ENCODE data around the gene FRMD4A. TPM values are rescaled to one million over a fixed set of nuclear protein-coding genes. Genes with fewer than 3 reads are reported as not detected.
"Not testable (repeated sequence)": the region's sequence is repeated elsewhere in the genome, so short reads cannot be mapped to it uniquely, and the experiment has no call there.

The FRMD4A gene
- total RNA-seq, 1 experiment from 2014 or later: 51.1 TPM

- DNase-seq (ENCODE audit: low read depth): no peak
These were observed 89.5 kb downstream of the FRMD4A start for GRCh38 chr10:14241196-14241595.

- peak; percentile 70 for DNase-seq (ENCODE audit: low read depth)
These were observed 90.2 kb downstream of the FRMD4A start for GRCh38 chr10:14240253-14241189.

GRCh38 chr10:14238659-14239058 lies 92.1 kb downstream of the FRMD4A start:
- DNase-seq (ENCODE audit: low read depth): not testable (repeated sequence)

DNA sequence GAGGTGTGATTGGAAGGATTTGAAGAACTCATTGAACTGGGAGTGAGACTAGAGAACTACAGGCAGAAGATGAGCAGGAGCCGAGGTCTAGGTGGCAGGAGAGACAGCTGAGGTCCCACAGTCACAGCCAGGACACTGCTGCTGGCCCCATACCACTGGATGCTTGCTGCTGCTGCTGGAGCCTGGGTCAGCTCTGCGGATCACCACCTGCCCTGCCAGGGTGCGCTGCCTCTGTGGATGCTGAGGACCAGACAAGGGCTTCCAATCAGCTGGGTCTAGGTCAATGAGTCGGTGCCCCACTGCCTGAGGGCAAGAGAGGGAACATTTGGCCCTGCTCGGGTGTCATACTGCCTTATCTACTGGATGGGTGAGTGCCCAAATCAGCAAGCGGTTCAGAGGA lies 94.4 kb downstream of the FRMD4A start:
- DNase-seq (ENCODE audit: low read depth): no peak

GRCh38 chr10:14235566-14236195 lies 95.0 kb downstream of the FRMD4A start:
- DNase-seq (ENCODE audit: low read depth): no peak

DNA sequence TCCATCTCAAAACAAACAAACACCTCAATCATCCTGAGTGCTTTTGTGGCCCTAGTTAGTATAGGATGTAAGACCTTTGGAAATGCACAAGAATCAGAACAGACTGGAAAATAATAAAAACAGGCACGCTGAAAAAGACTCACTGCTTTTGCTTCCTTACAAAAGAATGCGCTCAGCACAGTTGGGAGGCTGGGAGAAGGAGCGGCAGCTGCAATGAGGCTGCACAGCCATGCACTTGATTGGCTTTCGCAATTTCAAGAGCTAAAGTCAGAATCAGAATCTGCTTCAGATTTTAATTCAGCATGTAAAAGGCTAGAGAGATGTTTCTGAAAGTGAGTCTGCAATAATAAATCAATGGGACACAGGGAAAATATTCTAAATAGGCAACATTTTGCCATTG lies 97.2 kb downstream of the FRMD4A start:
- DNase-seq (ENCODE audit: low read depth): no peak

GRCh38 chr10:14228798-14229197 lies 101.9 kb downstream of the FRMD4A start:
- DNase-seq (ENCODE audit: low read depth): not testable (repeated sequence)

DNA sequence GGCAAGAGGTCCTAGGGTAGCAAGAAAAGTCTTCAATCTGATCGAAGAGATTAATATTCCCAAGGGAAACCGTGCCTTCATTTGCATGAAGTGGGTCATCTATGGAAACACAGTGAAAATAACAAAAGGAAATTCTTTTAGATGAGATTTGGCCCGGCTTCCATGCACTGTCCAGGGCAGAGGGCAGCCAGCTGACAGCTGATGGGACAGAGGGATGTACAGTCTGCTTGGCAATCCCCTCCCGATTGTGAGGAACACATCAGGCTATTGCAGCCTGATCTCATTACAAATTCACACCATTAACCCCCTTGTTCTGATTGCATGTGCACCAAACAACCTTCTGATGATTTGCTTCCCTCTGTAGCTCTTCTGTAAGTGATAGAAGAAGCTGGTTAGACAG lies 105.3 kb downstream of the FRMD4A start:
- no peak for DNase-seq (ENCODE audit: low read depth)

DNA sequence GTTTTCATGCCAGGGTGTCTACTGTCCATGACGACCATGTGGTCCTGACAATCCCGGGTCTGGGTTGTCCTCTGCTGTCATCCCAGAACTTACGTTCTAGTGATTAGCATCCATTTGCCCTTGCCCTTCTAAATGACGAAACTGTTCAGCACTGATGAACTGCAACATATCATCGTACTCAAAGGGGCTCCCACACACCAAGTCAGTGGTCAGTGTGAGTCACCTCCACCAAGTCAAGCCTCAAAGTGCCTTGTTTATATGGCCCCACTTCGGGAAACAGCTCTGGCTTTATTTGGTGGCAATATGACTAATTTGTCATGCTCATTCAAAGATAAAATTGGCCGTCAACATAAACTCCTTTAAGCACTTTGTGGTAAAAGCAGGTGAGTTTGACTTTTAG lies 110.7 kb downstream of the FRMD4A start:
- peak; percentile 85 for DNase-seq (ENCODE audit: low read depth)

DNA sequence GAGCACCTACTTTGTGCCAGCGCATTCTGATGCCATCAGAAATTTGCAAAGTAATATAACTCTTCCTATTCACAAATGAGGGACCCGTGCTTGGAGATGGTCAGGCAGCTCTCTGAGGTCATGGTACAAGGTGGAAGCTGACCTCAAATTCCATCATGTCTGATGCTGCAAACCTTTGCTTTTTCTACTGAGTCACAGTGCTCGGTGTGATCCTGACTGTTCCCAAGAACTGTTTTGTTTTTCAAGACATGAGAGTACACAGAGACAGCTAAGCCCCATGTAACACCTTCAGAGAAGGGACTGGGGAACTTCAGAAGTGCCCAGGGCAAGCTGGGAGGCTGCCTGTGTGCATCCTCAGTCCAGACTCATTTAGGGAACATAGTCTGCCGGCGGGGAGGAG lies 111.3 kb downstream of the FRMD4A start:
- DNase-seq (ENCODE audit: low read depth): peak; percentile 35

DNA sequence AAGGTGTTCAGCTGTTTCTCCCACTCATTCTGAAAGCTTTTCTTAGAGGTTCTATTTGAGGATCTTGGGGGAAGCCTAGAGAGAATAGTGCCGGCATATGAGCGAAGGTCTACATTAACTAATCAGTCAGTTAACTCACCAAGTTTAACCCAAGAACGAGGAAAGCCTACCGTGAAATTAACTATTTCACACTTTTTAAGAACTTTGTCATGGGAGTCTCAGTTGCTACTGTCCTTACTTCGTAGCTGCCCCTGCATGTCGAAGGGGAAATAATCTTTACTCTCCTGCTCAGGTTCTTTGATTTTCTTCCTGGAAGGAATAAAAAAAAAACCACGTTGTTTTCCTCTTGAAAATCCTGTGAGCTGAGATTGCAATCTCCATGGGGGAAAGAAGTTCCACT lies 115.1 kb downstream of the FRMD4A start:
- no peak for DNase-seq (ENCODE audit: low read depth)

- DNase-seq (ENCODE audit: low read depth): not testable (repeated sequence)
These were observed 117.0 kb downstream of the FRMD4A start for GRCh38 chr10:14213703-14214102.

- no peak for DNase-seq (ENCODE audit: low read depth)
These were observed 119.1 kb downstream of the FRMD4A start for GRCh38 chr10:14211610-14212009.

DNA sequence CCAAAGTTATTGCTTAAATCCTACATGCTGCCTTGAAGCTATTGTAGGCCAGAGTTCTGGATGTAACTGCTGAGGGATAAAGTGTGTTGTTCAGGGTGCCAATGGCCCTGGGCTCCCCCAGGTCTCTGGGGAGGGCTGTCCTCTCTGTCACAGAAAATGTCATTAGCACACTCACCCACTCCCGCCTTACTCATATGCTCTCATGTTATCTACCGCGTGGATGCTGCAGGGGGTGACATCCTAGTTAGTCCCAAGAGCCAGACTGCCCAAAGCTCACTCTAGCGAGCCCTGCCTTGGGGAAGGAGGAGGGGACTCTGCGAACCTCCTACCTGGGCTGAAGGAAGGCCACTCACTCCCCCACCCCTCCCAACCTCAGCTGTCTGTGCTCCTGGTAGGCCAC lies 122.5 kb downstream of the FRMD4A start:
- DNase-seq (ENCODE audit: low read depth): no peak

DNA sequence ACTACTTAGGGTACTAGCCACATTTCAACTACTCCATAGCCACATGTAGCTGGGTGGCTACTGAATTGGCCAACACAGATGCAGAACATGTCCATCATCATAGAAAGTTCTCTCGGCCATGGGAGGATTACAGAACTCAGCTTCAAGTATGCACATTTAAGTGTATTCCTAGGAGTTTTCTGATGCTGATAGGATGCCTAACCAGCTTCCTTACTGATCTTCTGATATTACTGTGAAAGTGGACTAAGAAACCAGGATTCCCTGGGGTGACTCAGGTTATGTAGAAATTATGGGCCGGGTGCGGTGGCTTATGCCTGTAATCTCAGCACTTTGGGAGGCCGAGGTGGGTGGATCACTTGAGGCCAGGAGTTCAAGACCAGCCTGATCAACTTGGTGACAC lies 125.5 kb downstream of the FRMD4A start:
- no peak for DNase-seq (ENCODE audit: low read depth)

GRCh38 chr10:14200698-14201544 lies 129.8 kb downstream of the FRMD4A start:
- peak; percentile 33 for DNase-seq (ENCODE audit: low read depth)

GRCh38 chr10:14199098-14199497 lies 131.6 kb downstream of the FRMD4A start:
- not testable (repeated sequence) for DNase-seq (ENCODE audit: low read depth)

DNA sequence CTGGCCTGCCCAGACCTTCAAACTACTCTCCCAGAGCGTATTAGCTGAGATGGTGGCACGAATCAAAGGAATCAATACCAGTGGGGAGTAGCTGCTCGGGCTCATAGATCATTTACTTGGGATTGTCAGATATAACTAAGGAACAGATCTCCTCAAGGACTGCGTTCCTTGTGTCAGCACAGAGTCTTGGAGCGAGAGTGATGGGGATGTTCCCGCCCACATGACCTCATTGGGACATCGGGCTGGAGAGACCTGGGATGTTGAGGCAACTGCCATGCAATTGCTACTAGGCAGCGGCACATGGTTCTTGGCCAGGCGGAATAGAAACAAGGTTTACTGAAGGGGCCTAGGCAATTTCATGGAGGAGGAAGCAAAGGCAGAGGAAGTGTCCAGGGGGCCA lies 132.6 kb downstream of the FRMD4A start:
- no peak for DNase-seq (ENCODE audit: low read depth)

DNA sequence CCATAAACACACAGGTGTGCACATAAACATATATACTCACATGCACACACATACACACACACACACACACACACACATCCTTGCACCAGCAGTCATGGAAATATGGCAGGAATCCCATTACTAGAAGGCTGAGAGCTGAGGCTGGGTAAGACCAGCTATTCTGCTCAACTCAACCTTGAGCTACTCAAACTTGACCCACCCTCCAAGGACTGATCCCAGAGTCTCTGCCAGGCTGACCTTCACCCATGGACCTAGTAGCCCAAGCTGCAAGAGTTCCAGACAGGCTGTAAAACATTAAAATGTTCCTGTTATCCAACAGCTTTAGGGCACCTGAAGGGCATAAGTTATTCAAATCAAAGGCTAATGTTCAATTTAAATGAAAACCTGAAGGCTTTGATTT lies 134.6 kb downstream of the FRMD4A start:
- no peak for DNase-seq (ENCODE audit: low read depth)

GRCh38 chr10:14195433-14195832 lies 135.3 kb downstream of the FRMD4A start:
- no peak for DNase-seq (ENCODE audit: low read depth)

DNA sequence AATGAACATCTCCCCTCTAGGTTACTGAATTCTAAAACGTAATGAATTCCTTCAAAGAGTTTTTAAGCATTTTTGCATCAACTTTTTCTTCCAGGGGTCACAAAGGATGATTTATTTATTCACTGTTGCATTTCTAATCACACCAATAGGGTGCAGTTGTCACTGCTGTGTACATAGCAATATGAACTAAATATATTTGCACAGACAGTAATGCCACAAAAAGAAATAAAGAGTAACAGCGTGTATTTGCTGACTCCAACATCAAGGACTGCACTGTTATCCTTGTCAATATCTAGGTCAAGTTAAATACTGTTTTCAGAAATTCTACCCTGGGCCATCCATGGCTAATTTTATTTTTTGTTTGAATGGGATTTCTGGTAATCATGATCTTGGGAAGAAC lies 138.0 kb downstream of the FRMD4A start:
- no peak for DNase-seq (ENCODE audit: low read depth)

DNA sequence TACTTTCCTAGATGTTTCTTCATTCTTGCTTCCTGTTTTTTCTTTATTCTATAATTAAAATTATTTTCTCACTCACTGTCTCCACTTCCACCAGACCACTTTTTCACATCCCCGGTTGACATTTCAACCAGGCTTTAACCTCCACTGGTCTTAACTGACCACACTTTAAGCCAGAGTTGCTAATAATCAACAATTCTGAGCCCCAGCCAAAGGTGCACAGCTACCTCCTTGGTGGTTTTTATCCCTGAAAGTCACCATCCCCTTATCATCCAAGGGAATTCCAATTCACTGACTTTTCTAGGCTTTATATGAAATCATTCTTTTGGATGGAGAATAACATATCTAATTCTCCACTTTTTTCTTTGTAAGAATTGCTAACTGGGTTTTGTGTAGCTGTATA lies 138.9 kb downstream of the FRMD4A start:
- DNase-seq (ENCODE audit: low read depth): no peak
